Epithelial cell of esophagus (primary cell): ENCODE results near the gene USP28.
A peak's percentile ranks its signal among the peaks of the same experiment; 100 is the strongest.
"Not testable (repeated sequence)": the region's sequence is repeated elsewhere in the genome, so short reads cannot be mapped to it uniquely, and the experiment has no call there.

Experiments
- DNase-seq: peaks from one replicate; pipeline ENCODE4 v3.0.0; 2010; ENCODE audit warnings: low read depth
- H3K4me3 ChIP-seq: 2 replicates; pipeline ENCODE4 v1.5.1; 2011; ENCODE audit warnings: mild to moderate bottlenecking, low read length, control low read depth
- TF ChIP-seq, protein P1 (sequence below): IDR thresholded peaks from 2 replicates; pipeline ENCODE4 v1.5.1; 2011; ENCODE audit warnings: low read depth, mild to moderate bottlenecking, low read length, control low read depth, inconsistent platforms; ENCODE audit not compliant: insufficient read depth; ENCODE audit errors: missing control alignments

The USP28 gene

DNA sequence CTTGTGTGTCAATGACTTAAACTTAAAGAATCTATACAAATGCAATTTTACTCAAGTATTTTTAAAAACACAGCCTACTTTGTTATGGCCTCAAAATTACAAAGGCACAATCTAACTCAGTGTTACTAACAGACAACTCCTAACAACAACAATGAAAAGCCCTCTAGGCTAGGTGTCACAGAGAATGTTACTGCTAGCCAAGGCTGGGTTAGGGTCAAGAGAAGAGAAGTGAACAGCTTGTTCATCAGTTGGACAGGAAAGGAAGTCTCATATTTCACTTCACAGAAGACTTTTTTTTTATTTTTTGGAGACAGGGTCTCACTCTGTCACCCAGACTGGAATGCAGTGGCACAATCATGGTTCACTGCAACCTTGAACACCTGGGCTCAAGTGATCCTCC lies 69.7 kb downstream of the USP28 start:
- H3K4me3 ChIP-seq = no peak overlapping the region
- no peak for DNase-seq
- TF ChIP-seq, protein P1, sequence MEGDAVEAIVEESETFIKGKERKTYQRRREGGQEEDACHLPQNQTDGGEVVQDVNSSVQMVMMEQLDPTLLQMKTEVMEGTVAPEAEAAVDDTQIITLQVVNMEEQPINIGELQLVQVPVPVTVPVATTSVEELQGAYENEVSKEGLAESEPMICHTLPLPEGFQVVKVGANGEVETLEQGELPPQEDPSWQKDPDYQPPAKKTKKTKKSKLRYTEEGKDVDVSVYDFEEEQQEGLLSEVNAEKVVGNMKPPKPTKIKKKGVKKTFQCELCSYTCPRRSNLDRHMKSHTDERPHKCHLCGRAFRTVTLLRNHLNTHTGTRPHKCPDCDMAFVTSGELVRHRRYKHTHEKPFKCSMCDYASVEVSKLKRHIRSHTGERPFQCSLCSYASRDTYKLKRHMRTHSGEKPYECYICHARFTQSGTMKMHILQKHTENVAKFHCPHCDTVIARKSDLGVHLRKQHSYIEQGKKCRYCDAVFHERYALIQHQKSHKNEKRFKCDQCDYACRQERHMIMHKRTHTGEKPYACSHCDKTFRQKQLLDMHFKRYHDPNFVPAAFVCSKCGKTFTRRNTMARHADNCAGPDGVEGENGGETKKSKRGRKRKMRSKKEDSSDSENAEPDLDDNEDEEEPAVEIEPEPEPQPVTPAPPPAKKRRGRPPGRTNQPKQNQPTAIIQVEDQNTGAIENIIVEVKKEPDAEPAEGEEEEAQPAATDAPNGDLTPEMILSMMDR = no peak

DNA sequence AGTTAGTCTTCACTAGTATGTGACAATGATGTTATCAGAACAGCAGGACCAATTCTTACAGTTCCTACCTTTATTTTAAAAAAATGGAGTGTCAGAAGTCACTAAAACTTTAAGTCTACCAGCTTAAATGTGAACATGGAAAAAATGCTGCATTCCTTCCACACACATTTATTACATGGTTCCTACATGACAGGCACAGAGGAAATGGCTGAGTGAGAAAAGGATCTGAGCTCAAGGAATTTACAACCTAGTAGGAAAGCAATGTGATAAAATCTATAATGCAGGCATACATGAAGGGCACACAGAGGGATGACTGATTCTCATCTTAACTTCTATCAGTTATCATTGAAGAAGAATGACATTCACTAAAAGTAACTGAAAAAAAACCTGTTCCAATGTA lies 72.8 kb downstream of the USP28 start:
- no peak overlapping the region for H3K4me3 ChIP-seq
- no peak for DNase-seq
- TF ChIP-seq, protein P1 = no peak

DNA sequence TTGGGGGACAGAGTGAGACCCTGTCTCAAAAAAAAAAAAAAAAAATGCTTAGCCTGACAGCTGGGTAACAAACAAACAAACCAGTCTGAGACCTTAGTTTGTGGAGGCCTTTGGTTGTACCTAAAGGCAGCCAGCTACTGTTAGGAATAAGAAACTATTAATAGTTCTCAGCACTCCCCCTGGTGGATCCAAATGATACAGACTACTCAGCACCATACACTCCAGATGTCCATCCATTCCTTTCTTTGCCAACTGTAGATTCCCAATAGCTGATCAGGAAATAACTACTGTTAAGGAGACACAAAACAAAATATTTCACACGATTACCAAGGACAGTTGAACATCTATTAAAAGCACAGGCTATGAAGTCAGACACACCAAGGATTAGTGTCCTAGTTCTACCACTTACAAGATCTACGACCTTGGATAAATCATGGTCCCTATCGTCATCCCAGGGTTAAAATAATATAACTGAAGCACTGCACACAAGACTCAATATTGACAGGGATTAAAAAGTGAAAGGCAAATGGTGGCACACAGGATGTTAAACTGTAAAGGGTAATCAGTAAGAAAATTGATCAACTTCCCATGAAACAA lies 78.6 kb downstream of the USP28 start:
- TF ChIP-seq, protein P1 = peak; percentile 78
- DNase-seq = peak; percentile 60
- H3K4me3 ChIP-seq = no peak overlapping the region

DNA sequence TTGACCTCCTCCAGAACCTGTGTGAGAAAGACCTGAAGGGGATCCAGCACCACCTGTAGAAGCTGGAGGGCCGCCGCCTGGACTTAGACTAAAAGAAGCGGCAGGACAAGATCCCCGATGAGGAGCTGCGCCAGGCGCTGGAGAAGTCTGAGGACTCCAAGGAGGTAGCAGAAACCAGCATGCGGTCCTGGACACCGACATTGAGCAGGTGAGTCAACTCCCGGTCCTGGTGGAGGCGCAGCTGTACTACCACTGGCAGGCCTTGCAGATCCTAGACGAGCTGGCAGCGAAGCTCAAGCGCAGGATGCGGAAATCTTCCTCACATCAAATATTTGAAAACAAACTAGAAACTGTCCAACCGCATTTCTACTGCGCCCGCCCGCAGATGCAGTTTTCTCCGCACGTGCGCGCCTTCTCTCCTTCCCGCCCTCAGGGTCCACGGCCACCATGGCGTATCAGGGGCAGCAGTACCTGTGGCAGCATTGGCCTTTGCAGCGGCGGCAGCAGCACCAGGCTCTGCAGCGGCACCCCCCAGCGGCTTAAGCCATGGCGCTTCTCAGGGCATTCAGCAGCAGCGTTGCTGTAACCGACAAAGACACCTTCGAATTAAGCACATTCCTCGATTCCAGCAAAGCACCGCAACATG lies 85.6 kb downstream of the USP28 start:
- no peak overlapping the region for H3K4me3 ChIP-seq
- no peak for DNase-seq
- TF ChIP-seq, protein P1 = no peak

DNA sequence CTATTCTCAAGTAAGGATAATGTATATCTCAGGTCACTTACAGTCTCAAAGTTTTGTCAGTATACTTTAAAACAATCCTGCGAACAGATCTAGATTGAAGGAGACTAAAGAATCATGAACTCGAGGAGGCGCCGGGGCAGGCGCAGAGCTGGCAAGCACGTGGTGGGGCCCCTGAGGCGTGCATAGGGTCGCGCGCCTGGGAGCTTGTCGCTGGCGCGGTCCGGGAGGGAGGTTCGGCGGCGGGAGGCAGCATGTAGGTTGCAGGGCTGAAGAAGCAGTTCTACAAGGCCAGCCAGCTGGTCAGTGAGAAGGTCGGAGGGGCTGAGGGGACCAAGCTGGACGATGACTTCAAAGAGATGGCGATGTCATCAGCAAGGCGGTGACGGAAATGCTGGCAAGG lies 86.4 kb downstream of the USP28 start:
- not testable (repeated sequence) for DNase-seq, H3K4me3 ChIP-seq

DNA sequence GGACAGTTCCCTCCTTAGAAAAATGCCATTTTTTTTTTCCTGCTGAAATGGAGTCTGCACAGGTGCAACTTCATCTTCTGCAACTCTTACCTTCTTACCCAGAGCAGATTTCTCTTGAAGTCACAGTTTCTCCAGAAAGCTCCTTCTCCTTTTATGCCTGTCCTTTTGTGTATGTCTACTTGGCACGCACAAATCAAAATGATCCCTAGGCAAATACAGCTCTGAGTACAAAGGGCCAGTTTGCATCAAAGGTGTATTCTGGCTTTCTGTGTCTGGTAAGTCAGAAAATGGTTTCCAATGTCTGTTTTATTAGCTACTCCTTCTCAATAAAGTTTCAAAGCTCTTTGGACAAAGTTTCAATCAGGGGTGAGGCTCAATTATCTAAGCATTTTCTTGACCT lies 93.2 kb downstream of the USP28 start:
- DNase-seq = no peak
- no peak overlapping the region for H3K4me3 ChIP-seq
- TF ChIP-seq, protein P1 = no peak

DNA sequence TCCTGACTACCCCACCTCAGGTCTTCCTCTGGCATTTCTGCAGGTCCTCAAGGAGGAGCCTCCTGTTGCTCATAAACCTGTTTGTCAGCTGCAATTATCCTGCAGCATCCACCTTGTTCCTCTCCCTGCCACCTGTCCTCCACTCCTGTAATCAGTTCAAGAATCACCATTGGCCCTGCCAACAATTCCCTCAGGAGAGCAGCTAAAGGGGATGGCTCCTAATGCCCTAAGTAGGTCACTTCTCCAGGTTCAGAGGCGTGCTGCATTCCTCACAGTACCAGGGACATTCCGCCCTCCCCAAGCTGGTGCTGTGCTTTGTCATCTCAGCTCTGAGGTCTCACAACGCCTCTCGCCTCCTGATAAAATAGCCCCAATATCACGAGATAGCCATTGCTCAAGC lies 93.7 kb downstream of the USP28 start:
- H3K4me3 ChIP-seq = no peak overlapping the region
- DNase-seq = peak; percentile 57
- TF ChIP-seq, protein P1 = no peak
